H54 (cell line): ENCODE measurements around the gene HIPK2.
A peak's percentile ranks its signal among the peaks of the same experiment; 100 is the strongest.

ENCODE experiments used
- DNase-seq: peaks from one replicate; pipeline ENCODE4 v3.0.0; 2011; ENCODE audit warnings: low spot score, mixed read lengths; ENCODE audit not compliant: insufficient read length
- FAIRE-seq: peaks from 3 replicates; lab custom pipeline; 2011; peaks lifted over from hg19 to GRCh38; lab: Jason Lieb, UNC
- POLR2A ChIP-seq: IDR thresholded peaks from 2 replicates; pipeline ENCODE4 v1.6.1; 2011; ENCODE audit warnings: low read depth, mild to moderate bottlenecking, low read length

The HIPK2 gene

GRCh38 chr7:139731802-139732470, 45.9 kb downstream of the HIPK2 start:
- FAIRE-seq (peak; percentile 6), DNase-seq (peak; percentile 47)
- TF ChIP-seq POLR2A = no peak

GRCh38 chr7:139730746-139731612, 46.8 kb downstream of the HIPK2 start:
- no peak for TF ChIP-seq POLR2A
- FAIRE-seq = no peak
- DNase-seq = no peak

- TF ChIP-seq POLR2A = no peak
- FAIRE-seq (no peak), DNase-seq (no peak)
Measured at GRCh38 chr7:139728203-139728602, 49.6 kb downstream of the HIPK2 start.

- FAIRE-seq (no peak), DNase-seq (no peak)
- TF ChIP-seq POLR2A = no peak
Measured at GRCh38 chr7:139727151-139727705, 50.6 kb downstream of the HIPK2 start.

- TF ChIP-seq POLR2A = no peak
- FAIRE-seq = no peak
- DNase-seq = no peak
Measured at GRCh38 chr7:139726485-139726869, 51.3 kb downstream of the HIPK2 start.

- no peak for FAIRE-seq
- no peak for TF ChIP-seq POLR2A
- DNase-seq = no peak
Measured at GRCh38 chr7:139725858-139726484, 51.8 kb downstream of the HIPK2 start.

GRCh38 chr7:139725077-139725476, 52.7 kb downstream of the HIPK2 start:
- TF ChIP-seq POLR2A = no peak
- no peak for FAIRE-seq
- no peak for DNase-seq

GRCh38 chr7:139722604-139723003, 55.2 kb downstream of the HIPK2 start:
- TF ChIP-seq POLR2A = no peak
- DNase-seq (no peak), FAIRE-seq (no peak)

GRCh38 chr7:139721821-139722220, 56.0 kb downstream of the HIPK2 start:
- TF ChIP-seq POLR2A = no peak
- FAIRE-seq = no peak
- DNase-seq = no peak

- TF ChIP-seq POLR2A = no peak
- FAIRE-seq = no peak
- DNase-seq = no peak
Measured at GRCh38 chr7:139721417-139721816, 56.4 kb downstream of the HIPK2 start.

GRCh38 chr7:139720705-139721231, 57.0 kb downstream of the HIPK2 start:
- FAIRE-seq (no peak), DNase-seq (no peak)
- no peak for TF ChIP-seq POLR2A

GRCh38 chr7:139720186-139720585, 57.6 kb downstream of the HIPK2 start:
- no peak for TF ChIP-seq POLR2A
- DNase-seq (no peak), FAIRE-seq (no peak)

GRCh38 chr7:139718859-139719258, 58.9 kb downstream of the HIPK2 start:
- FAIRE-seq (no peak), DNase-seq (no peak)
- no peak for TF ChIP-seq POLR2A

- FAIRE-seq (no peak), DNase-seq (no peak)
- TF ChIP-seq POLR2A = no peak
Measured at GRCh38 chr7:139718141-139718540, 59.7 kb downstream of the HIPK2 start.
